Bone marrow (tissue), 2 donors: ENCODE data around the gene GPR63.
A peak's percentile ranks its signal among the peaks of the same experiment; 100 is the strongest.
"Not testable (repeated sequence)": the region's sequence is repeated elsewhere in the genome, so short reads cannot be mapped to it uniquely, and the experiment has no call there.

Experiments
- DNase-seq, 2 donors: peaks; one replicate each; lab custom pipeline; 2025; lab: John Stamatoyannopoulos, UW

Gene GPR63

GRCh38 chr6:96837081-96837971 lies at the start of gene GPR63:
GPR63 (minus strand) TSS chr6:96837477; CDS start chr6:96799731, 37,746 bp downstream.
- DNase-seq, result peak in 1 of 2 donors; percentile 5

DNA sequence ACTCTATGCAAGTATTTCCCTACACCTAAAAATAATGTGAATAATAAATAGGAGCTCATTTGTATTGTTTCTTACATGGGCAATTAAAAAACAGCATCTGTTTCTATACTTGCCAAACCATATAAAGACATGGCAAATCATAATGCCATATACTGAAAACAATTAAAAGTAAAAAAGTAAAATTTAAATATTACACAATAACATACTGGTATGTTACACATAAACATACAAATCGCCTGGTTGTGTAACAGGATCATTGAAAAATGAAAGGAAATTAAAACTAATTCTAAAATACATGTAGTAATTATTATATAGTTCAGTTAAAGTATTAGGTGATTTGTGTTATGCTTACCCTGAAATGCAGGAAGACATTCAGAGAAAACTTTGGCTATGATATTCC lies 49.2 kb upstream of the GPR63 start:
- no peak for DNase-seq

DNA sequence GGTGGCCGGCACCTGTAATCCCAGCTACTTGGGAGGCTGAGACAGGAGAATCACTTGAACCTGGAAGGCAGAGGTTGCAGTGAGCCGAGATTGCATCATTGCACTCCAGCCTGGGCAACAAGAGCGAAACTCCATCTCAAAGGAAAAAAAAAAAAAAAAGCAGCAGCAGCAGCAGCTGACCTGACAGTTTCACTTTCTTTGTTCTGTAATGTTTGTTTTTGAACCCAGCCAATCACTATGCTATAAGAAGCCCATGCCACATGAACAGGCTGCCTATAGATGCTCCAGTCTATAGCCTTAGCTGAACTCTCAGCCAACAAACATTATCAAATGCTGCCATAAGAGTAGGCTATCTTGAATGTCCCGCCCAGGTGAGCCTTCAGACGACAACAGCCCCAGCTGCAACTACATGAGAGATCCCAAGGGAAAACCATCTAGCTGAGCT lies 47.9 kb upstream of the GPR63 start:
- DNase-seq, result not testable (repeated sequence)

GRCh38 chr6:96878143-96878542 lies 40.9 kb upstream of the GPR63 start:
- no peak for DNase-seq

DNA sequence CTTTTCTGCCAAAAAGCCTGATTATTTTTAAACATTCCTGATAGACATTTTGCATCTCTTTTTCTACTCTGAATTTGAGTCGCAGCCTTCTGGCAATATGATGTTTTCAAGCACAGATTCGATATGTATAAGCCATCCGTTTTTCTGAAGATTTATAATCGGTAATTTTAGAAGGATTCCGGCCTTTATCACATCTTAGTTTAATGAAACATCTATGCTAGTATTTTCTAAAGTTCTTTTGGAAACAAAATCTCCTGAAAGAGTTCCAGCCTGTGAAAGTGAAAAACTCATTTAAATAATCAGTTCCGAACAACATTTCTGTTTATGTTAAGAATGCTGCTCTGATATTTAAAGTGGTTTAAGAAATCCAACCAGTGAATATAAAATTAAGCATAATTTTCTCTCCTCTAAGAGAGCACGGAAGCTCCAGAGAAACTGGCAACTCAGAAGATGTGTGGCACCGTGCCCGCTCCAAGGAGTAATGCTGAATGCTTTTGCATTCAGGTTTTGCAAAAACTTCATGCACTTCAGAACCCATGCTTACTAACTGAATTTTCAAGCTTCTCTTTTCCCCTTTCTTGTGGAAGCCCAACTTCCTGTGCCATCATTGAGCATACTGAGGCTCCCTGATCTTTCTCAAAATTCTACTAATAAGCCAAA lies 39.7 kb upstream of the GPR63 start:
- no peak for DNase-seq

DNA sequence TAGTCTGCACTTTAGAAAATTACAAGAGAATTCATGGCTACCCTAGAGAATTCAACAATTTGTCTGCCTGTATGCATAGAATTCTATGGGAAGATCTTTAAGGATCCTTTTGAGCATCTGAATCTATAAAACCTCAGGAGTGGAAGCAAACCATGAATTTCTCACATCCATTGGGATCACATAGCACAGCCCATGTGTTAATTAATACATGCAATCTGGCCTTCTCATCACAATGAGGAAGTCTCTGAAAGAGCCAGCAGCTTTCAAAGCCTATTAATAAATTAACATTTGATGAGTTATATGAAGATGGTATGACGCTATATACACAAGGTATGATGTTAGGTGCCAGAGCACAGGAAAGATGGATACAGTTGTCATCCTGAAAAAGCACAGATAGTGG lies 35.7 kb upstream of the GPR63 start:
- no peak for DNase-seq

DNA sequence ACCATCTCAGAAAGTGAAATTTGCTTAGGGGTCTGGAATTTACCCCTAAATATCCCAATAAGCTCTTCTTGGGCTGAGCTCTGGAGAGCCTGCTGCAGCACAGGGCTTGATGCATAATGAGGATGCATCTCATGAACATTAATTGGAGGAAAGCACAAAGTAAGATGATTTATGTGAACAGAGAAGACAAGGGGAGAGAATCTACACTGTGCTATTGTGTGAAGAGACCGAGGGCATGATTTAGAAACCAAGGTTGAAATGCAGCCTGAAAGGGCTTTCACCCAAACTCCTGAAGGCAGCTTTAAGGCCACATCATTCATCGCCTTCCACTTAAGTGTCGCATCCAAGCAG lies 27.8 kb upstream of the GPR63 start:
- DNase-seq, result no peak

GRCh38 chr6:96864216-96865054 lies 27.2 kb upstream of the GPR63 start:
- DNase-seq, result no peak

GRCh38 chr6:96862560-96862959 lies 25.3 kb upstream of the GPR63 start:
- no peak for DNase-seq

GRCh38 chr6:96861588-96861987 lies 24.3 kb upstream of the GPR63 start:
- no peak for DNase-seq

DNA sequence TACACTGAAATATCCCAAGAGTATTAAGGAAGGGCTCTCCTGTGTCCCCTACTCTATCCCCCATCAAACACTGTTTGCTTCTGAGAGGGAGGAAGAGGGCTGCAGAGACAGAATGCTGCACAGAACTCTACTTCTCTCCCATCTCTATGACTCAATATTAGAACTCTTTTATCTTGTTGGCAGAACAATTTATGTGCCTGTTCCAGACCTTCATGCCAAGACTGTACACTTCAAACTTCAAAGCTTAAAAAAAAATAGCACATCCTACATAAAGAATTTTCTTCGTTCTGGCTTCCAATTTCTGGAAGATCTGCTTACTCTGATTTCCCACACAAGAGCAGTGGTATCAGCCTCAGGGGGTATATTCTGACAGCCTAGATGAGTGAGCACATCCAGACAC lies 19.6 kb upstream of the GPR63 start:
- no peak for DNase-seq

GRCh38 chr6:96853083-96853482 lies 15.8 kb upstream of the GPR63 start:
- DNase-seq, result no peak

GRCh38 chr6:96852605-96853004 lies 15.3 kb upstream of the GPR63 start:
- DNase-seq, result no peak

DNA sequence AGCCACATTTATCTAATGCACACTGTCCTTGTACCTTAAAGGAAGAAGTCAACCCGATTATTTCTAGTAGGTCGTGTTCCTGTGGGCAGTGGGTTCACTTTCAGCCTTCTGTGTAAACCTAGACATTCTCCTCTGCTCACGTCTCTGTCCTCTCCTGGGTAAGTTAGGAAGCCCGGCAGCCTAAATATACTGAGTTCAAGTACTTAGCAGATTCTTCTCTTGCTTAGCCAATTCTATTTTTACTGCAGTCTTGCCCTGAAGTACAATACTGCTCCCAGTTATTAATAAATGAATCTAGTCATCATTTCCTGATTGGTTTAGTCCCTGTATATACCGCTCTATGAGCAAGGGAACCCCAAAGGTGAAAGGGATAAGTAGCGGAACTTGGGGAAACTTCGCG lies 14.6 kb upstream of the GPR63 start:
- no peak for DNase-seq

DNA sequence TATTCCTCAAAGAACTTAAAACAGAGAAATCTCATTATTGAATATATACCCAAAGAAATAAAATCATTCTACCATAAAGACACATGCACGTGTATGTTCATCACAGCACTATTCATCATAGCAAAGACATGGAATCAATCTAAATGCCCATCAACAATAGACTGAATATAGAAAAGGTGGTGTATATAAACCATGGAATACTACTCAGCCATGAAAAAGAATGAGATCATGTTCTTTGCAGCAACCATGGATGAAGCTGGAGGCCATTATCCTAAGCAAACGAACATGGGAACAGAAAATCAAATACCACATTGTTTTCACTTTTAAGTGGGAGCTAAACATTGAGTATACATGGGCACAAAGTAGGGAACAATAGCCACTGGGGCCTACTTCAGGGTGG lies 12.3 kb upstream of the GPR63 start:
- no peak for DNase-seq

DNA sequence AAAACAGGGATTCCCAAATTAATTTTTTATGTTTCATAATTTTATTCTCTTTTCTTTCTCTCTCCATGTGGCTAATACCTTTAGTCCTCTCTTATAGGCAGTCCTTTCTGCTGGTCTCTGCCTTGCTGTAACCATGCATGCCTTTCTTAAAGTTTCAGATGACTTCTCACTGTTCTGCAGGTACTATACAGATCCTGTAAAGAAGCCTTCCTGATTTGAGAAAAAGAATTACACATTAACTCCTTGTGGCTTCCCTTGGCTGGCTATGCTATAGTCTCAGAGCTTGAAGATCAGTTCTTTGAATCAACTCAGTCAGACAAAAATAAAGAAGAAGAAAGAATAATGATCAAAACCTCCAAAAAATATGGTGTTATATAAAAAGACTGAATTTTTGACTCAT lies 7.3 kb upstream of the GPR63 start:
- no peak for DNase-seq

- DNase-seq, result no peak
Measured at GRCh38 chr6:96841345-96841744, 4.1 kb upstream of the GPR63 start.

DNA sequence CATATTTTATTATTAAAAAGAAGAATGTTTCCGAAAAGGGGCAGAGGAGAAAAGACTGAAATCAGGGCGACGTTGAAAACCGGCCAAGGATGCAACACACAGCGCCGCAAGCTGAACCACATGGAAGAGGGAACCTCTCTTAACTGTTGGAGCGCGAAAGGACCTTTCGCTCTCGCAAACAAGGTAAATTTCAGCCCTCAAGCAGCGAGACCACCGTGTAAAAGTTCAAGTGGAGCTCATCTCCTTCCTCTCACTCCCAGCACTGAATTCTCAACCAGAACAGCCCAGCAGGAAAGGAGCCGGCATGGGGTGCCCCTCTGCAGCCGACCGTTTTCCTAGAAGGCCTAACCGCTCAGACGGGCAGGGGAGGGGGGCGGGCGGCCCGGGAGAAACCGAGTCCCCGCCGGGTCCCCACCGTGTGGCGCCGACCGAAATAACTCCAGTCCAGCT lies 621 bp downstream of the GPR63 start:
- no peak for DNase-seq

- DNase-seq, result no peak
Measured at GRCh38 chr6:96834070-96834469, 3.2 kb downstream of the GPR63 start.

DNA sequence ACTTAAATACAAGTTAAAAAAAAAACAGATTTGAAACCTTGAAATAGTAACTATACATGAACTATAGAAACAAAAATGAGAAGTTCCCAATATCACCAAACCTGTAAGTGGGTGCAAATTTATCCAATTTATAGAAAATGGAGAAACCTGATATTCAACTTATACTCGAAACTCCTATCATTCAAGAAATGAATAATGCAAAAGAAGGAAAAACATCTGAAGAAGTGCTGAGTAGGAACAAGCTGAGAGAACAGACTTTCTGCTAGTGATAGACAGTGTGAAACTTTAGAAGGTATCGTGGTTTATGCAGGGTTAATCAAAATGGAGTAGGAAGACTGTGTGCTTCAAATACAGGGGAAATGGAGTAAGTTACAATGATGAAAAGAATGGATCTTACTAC lies 4.5 kb downstream of the GPR63 start:
- DNase-seq, result no peak

GRCh38 chr6:96826865-96827264 lies 10.4 kb downstream of the GPR63 start:
- DNase-seq, result no peak

GRCh38 chr6:96823743-96824142 lies 13.5 kb downstream of the GPR63 start:
- no peak for DNase-seq

GRCh38 chr6:96821034-96821433 lies 16.2 kb downstream of the GPR63 start:
- no peak for DNase-seq
